ENCODE measurements around the gene BEX2. TPM values are rescaled to one million over a fixed set of nuclear protein-coding genes. Genes with fewer than 3 reads are reported as not detected.

Gene BEX2
- polyA plus RNA-seq, 1 donor: 37.6 TPM

Other genes with a start within 250 kb of the BEX2 start
- 0.34 TPM for gene BEX1, start 246.8 kb downstream of the BEX2 start, polyA plus RNA-seq (ENCODE audit: insufficient read length)
- not detected for gene NXF3, start 217.8 kb downstream of the BEX2 start, polyA plus RNA-seq (ENCODE audit: insufficient read length)
- gene BEX4, start 95.9 kb downstream of the BEX2 start, polyA plus RNA-seq (ENCODE audit: insufficient read length): 30.9 TPM
- 79.7 TPM for gene TCEAL8, start 55.8 kb downstream of the BEX2 start, polyA plus RNA-seq (ENCODE audit: insufficient read length)
- 3.3 TPM for gene TCEAL5, start 34.2 kb downstream of the BEX2 start, polyA plus RNA-seq (ENCODE audit: insufficient read length)
- gene TCEAL7, start 19.2 kb upstream of the BEX2 start, polyA plus RNA-seq (ENCODE audit: insufficient read length): 253 TPM
- 115 TPM for gene TCEAL9, start 45.5 kb upstream of the BEX2 start, polyA plus RNA-seq (ENCODE audit: insufficient read length)
- 115 TPM for gene BEX3, start 65.5 kb upstream of the BEX2 start, polyA plus RNA-seq (ENCODE audit: insufficient read length)
- 0.89 TPM for gene RAB40A, start 208.5 kb upstream of the BEX2 start, polyA plus RNA-seq (ENCODE audit: insufficient read length)